ENCODE results near the gene SETMAR.

Gene SETMAR

DNA sequence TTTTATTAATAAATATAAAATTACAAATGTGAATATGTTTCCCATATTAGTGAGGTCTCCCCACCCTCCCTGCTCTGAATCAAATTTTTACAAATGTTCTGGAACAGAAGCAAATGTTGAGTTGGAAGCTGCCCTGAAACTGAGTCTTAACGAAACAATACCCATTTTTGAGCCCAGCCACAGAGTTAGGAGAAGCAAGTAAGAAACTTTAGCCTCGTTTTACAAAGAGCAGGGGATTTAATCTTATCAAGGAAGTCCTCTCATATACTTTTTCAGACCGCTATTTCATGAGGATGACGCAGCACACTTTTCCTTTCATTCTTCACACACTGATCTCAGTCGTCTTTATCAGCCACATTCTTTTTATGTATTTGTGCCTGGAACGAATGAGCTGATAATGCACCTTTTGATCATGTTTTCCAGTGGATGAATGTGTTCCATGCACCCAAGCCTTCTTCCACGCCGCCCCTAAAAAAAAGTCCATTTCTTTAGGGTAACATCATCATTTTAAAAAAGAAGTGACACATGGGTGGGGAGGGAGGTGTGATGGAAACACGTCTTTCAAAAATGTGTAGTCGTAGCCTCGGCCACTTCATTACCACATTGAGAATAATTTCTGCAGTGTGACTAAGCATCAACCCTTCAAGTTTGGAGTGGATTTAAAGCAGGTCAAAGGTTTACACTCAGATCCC is 48.1 kb downstream of the SETMAR start:
- peak; percentile 35 for DNase-seq (ENCODE audit: low read depth)

GRCh38 chr3:4351872-4352271 is 48.7 kb downstream of the SETMAR start:
- no peak for DNase-seq (ENCODE audit: low read depth)

- no peak for DNase-seq (ENCODE audit: low read depth)
Measured at GRCh38 chr3:4355401-4356219, 52.4 kb downstream of the SETMAR start.

GRCh38 chr3:4356220-4356540 is 53.0 kb downstream of the SETMAR start:
- no peak for DNase-seq (ENCODE audit: low read depth)

DNA sequence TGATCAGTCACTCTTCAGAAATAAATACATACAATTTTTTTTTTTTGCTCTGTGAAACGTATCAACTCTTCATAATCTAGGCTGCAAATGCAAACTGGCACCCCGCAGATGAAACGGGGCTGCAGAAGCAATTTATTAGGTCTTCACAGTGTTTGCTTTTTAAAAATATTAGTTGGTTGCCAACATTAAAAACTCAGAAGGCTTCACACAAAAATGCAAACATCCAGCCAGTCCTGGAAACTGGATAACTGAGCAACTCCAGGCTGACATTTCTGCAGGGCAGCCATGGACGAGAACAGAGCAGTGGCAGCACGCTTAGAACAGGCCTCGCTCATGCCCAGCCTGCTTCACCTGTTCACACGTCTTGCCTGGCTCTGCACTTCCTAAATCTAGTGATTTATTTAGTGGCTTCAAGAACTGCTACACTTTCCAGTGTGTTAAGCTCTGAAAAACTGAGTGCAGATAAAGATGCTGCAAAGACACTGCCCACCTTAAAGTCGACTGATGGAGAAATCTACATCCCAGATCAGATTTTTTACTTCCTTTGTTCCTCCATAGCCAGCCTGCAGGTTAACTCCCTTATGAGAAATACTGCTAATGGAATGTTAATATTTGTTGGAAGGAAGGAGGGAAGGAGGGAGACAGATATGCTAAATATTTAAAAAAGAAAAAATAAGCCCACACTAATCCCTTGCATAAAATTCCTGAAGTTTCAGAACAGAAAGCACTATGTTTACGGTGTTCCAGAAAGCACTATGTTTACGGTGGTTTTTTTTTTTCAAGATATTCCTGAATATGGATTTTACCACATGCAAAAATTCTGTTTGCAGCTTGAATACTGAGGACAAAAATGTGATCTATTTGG is 53.6 kb downstream of the SETMAR start:
- DNase-seq (ENCODE audit: low read depth): no peak

- DNase-seq (ENCODE audit: low read depth): no peak
Measured at GRCh38 chr3:4358273-4358672, 55.1 kb downstream of the SETMAR start.

- DNase-seq (ENCODE audit: low read depth): no peak
Measured at GRCh38 chr3:4359805-4360502, 56.8 kb downstream of the SETMAR start.

DNA sequence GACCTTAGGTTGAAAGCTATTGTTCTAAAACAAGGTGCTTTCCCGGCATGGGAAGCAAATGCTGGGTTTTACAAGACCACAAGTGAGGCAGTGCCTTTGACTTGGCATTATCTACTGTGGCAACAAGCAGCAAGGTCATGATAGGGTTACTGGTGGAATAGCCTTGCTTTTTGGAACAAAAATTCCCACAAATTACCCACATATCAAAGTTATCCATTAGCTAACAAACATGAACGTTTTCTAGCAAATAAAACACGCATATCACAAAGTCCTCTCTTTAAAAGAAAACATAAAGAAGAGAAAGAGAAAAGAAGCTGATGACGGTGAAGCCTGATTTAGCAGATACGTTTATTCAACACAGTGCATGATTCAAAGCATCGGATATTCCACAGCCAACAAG is 57.6 kb downstream of the SETMAR start:
- no peak for DNase-seq (ENCODE audit: low read depth)

- DNase-seq (ENCODE audit: low read depth): no peak
Measured at GRCh38 chr3:4362523-4362922, 59.4 kb downstream of the SETMAR start.
